Sigmoid colon (tissue), 7 donors: ENCODE measurements around the gene PRKAG2. TPM values are rescaled to one million over a fixed set of nuclear protein-coding genes. Genes with fewer than 3 reads are reported as not detected.

ENCODE experiments used
- DNase-seq: peaks from one replicate; pipeline ENCODE4 v3.0.0-alpha.2; 2019
- H3K27ac ChIP-seq, 4 donors: fragments of 200-600 bp; sonication (generic); one replicate each; pipeline ENCODE4 v1.5.1; 2016 to 2019; ENCODE audit warnings: mild to moderate bottlenecking in 1 of 4
- H3K27me3 ChIP-seq, 3 donors: fragments of 200-600 bp; sonication (generic); one replicate each; pipeline ENCODE4 v1.5.1; 2019; ENCODE audit warnings: mild to moderate bottlenecking in 1 of 3
- H3K36me3 ChIP-seq, 4 donors: fragments of 200-600 bp; sonication (generic); one replicate each; pipeline ENCODE4 v1.5.1; 2016 to 2019
- H3K4me1 ChIP-seq, 4 donors: fragments of 200-600 bp; sonication (generic); one replicate each; pipeline ENCODE4 v1.5.1; 2017 to 2019
- H3K4me3 ChIP-seq, 4 donors: fragments of 200-600 bp; sonication (generic); one replicate each; pipeline ENCODE4 v1.5.1; 2017 to 2019; ENCODE audit warnings: mild to moderate bottlenecking in 2 of 4, moderate library complexity in 1 of 4
- H3K9me3 ChIP-seq, 4 donors: fragments of 200-600 bp in 3 of 4; sonication (generic) in 3 of 4; one replicate each; pipeline versions ENCODE4 v1.5.1 to v1.6.1; 2013 to 2019
- CTCF ChIP-seq, 4 experiments: fragments of 450-650 bp in 3 of 4; fragments of 200-600 bp in 1 of 4; IDR thresholded peaks; one replicate each; pipeline ENCODE4 v1.5.1; 2016 to 2019; ENCODE audit warnings: antibody characterized with exemption in 4 of 4, mild to moderate bottlenecking in 3 of 4, moderate library complexity in 2 of 4
- EP300 ChIP-seq, 4 donors: sonication (generic); formaldehyde crosslinking; IDR thresholded peaks; one replicate each; pipeline ENCODE4 v1.6.1; 2017; ENCODE audit warnings: antibody characterized with exemption in 4 of 4
- POLR2A ChIP-seq, 2 donors: fragments of 450-650 bp; IDR thresholded peaks; one replicate each; pipeline ENCODE4 v1.6.1; 2016; ENCODE audit warnings: antibody characterized with exemption in 2 of 2, mild to moderate bottlenecking in 2 of 2, moderate library complexity in 2 of 2
- POLR2AphosphoS5 ChIP-seq, 4 donors: sonication (generic); formaldehyde crosslinking; IDR thresholded peaks; one replicate each; pipeline ENCODE4 v1.6.1; 2017; ENCODE audit warnings: antibody characterized with exemption in 4 of 4
- WGBS, 2 donors: extraction: QIAGEN DNeasy Blood & Tissue Kit; methylation state at CpG; one replicate each; pipeline ENCODE4 v1.1.7; 2013; 5-methylcytosine and 5-hydroxymethylcytosine counted together
- intact Hi-C: fragments of 100-400 bp; cut with DNase I; formaldehyde crosslinking; loops from one replicate; pipeline ENCODE4 v1.15.1; 2023
- polyA plus RNA-seq, 3 donors: library from polyadenylated mRNA; stranded (reverse); fragments of 200-250 nt; gene quantifications; one replicate each; pipeline ENCODE4 v1.2.3, GENCODE V29; 2013
- small RNA-seq, 3 donors: library from RNA; depleted of rRNA; stranded (forward); fragments of <200 nt; gene quantifications; one replicate each; pipeline ENCODE3, GENCODE V24; 2016
- total RNA-seq, 4 donors: library from RNA; depleted of rRNA; stranded (reverse); fragments of >200 nt; gene quantifications; one replicate each; pipeline ENCODE4 v1.1.0, GENCODE V29; 2016
- donor health status: healthy with polysubstance abuse.
- donor health status: Bipolar disorder and iron deficiency.
- donor health status: healthy.

The PRKAG2 gene
- total and polyA plus RNA-seq, 7 donors = 19.2 to 51.2 (median 37.1) TPM

- Histone ChIP-seq H3K4me1 (peaks cover 0 to 98% (median 73%) of the 10 kb centered on the region in 4 donors), H3K9me3 (no peaks in the 10 kb centered on the region), H3K4me3 (no peak overlapping the region), H3K27ac (peak overlapping the region; percentile 48 to 95 (median 82)), H3K36me3 (no peaks in the 10 kb centered on the region), H3K27me3 (no peaks in the 10 kb centered on the region)
- 57 to 78% methylated on average over 5 of the region's 5 CpGs for WGBS, 2 donors
- intact Hi-C loops = no loop called here
- DNase-seq = no peak
- TF ChIP-seq CTCF (IDR thresholded peaks at IDR 0.05) = no peak
- TF ChIP-seq POLR2A (IDR thresholded peaks at IDR 0.05) = no peak
- peak in 2 of 4 donors; percentile 21 to 22 for TF ChIP-seq POLR2AphosphoS5 (IDR thresholded peaks at IDR 0.05)
Observed at GRCh38 chr7:151509670-151510333, 367.1 kb downstream of the PRKAG2 start.

GRCh38 chr7:151508991-151509390 lies 367.9 kb downstream of the PRKAG2 start:
- Histone ChIP-seq H3K4me3 (no peak overlapping the region), H3K36me3 (no peaks in the 10 kb centered on the region), H3K27ac (peak overlapping the region; percentile 48 to 95 (median 82)), H3K9me3 (no peaks in the 10 kb centered on the region), H3K27me3 (no peaks in the 10 kb centered on the region), H3K4me1 (peaks cover 0 to 98% (median 79%) of the 10 kb centered on the region in 4 donors)
- intact Hi-C loops = no loop called here
- TF ChIP-seq EP300 (IDR thresholded peaks at IDR 0.05) (no peak), POLR2AphosphoS5 (IDR thresholded peaks at IDR 0.05) (no peak), POLR2A (IDR thresholded peaks at IDR 0.05) (no peak), CTCF (IDR thresholded peaks at IDR 0.05) (no peak)
- WGBS, 2 donors = 92 to 96% methylated on average over 6 of the region's 6 CpGs
- DNase-seq = no peak

GRCh38 chr7:151507806-151508205 lies 369.1 kb downstream of the PRKAG2 start:
- H3K27me3 ChIP-seq = no peaks in the 10 kb centered on the region
- WGBS, 2 donors = 81 to 86% methylated on average over 2 of the region's 2 CpGs
- peaks cover 0 to 98% (median 82%) of the 10 kb centered on the region in 4 donors for H3K4me1 ChIP-seq
- no peak for DNase-seq
- H3K36me3 ChIP-seq = no peaks in the 10 kb centered on the region
- no peak overlapping the region for H3K4me3 ChIP-seq
- H3K9me3 ChIP-seq = no peaks in the 10 kb centered on the region
- intact Hi-C loops = no loop called here
- TF ChIP-seq EP300 (IDR thresholded peaks at IDR 0.05) (no peak), CTCF (IDR thresholded peaks at IDR 0.05) (no peak), POLR2A (IDR thresholded peaks at IDR 0.05) (no peak), POLR2AphosphoS5 (IDR thresholded peaks at IDR 0.05) (no peak)
- H3K27ac ChIP-seq = peak overlapping the region; percentile 61 to 95 (median 82)

GRCh38 chr7:151506901-151507382 lies 370.0 kb downstream of the PRKAG2 start:
- peak overlapping the region; percentile 61 to 95 (median 82) for H3K27ac ChIP-seq
- no peaks in the 10 kb centered on the region for H3K36me3 ChIP-seq
- H3K27me3 ChIP-seq = no peaks in the 10 kb centered on the region
- peak; percentile 86 for DNase-seq
- TF ChIP-seq CTCF (IDR thresholded peaks at IDR 0.05) = no peak
- TF ChIP-seq POLR2A (IDR thresholded peaks at IDR 0.05) = no peak
- TF ChIP-seq EP300 (IDR thresholded peaks at IDR 0.05) = peak in 2 of 4 donors; percentile 59 to 96
- peak; percentile 41 to 79 (median 64) for TF ChIP-seq POLR2AphosphoS5 (IDR thresholded peaks at IDR 0.05)
- no peak overlapping the region for H3K4me3 ChIP-seq
- intact Hi-C loops = no loop called here
- WGBS, 2 donors = 55 to 67% methylated on average over 5 of the region's 5 CpGs
- H3K9me3 ChIP-seq = no peaks in the 10 kb centered on the region
- H3K4me1 ChIP-seq = peaks cover 0 to 97% (median 80%) of the 10 kb centered on the region in 4 donors

Small RNA genes within 50 kb of the gene (small RNA-seq; reads per million reads assigned to genes)
- gene RF00019 (0 reads per million in 3 donors), gene RNU6-604P (0 reads per million in 3 donors)

Other genes starting within 250 kb of the PRKAG2 start
- gene GALNTL5, start 79.3 kb upstream of the PRKAG2 start, total RNA-seq = not detected
- not detected for gene GALNTL5, start 79.3 kb upstream of the PRKAG2 start, polyA plus RNA-seq
- 10 to 100 TPM; 35.7 to 48.2 (median 40.4) TPM for gene GALNT11, start 148.6 kb upstream of the PRKAG2 start, total RNA-seq
- 10 to 100 TPM in 2 of 3 donors, 1 to 10 TPM in 1; 8.8 to 20.5 (median 12.6) TPM for gene GALNT11, start 148.6 kb upstream of the PRKAG2 start, polyA plus RNA-seq